HEK293 (cell line): ENCODE measurements around the gene EML3.
A peak's percentile ranks its signal among the peaks of the same experiment; 100 is the strongest.

ENCODE experiments used
- HOXA7 ChIP-seq: sonication (generic); formaldehyde crosslinking; IDR thresholded peaks from 2 replicates; pipeline ENCODE4 v1.8.1; 2022; ENCODE audit warnings: missing genetic modification reagents, borderline replicate concordance
- HOXD13 ChIP-seq: sonication (generic); formaldehyde crosslinking; IDR thresholded peaks from 2 replicates; pipeline ENCODE4 v1.8.0; 2022; ENCODE audit warnings: missing genetic modification reagents, borderline replicate concordance
- PATZ1 ChIP-seq: fragments of 450-650 bp; formaldehyde crosslinking; IDR thresholded peaks from 2 replicates; pipeline ENCODE4 v1.5.1; 2016; ENCODE audit warnings: missing biosample characterization, missing genetic modification characterization
- SCRT2 ChIP-seq: fragments of 450-650 bp; formaldehyde crosslinking; IDR thresholded peaks from 2 replicates; pipeline ENCODE4 v1.5.1; 2016; ENCODE audit warnings: missing biosample characterization, missing genetic modification characterization
- SETDB1 ChIP-seq: IDR thresholded peaks from one replicate; pipeline ENCODE4 v1.6.1; 2017; ENCODE audit warnings: mild to moderate bottlenecking, low read length, moderate library complexity, mixed read lengths; ENCODE audit not compliant: insufficient read length
- SP2 ChIP-seq: fragments of 450-650 bp; formaldehyde crosslinking; IDR thresholded peaks from 2 replicates; pipeline ENCODE4 v1.5.1; 2016; ENCODE audit warnings: missing biosample characterization, missing genetic modification characterization
- WT1 ChIP-seq: fragments of 450-650 bp; formaldehyde crosslinking; IDR thresholded peaks from 2 replicates; pipeline ENCODE4 v1.5.1; 2016; ENCODE audit warnings: missing biosample characterization, missing genetic modification characterization
- ZBTB10 ChIP-seq: fragments of 450-650 bp; formaldehyde crosslinking; IDR thresholded peaks from 2 replicates; pipeline ENCODE4 v1.5.1; 2016; ENCODE audit warnings: missing biosample characterization, missing genetic modification characterization
- ZBTB20 ChIP-seq: fragments of 450-650 bp; formaldehyde crosslinking; IDR thresholded peaks from 2 replicates; pipeline ENCODE4 v1.5.1; 2016; ENCODE audit warnings: missing biosample characterization, missing genetic modification characterization
- ZBTB21 ChIP-seq: fragments of 450-650 bp; formaldehyde crosslinking; IDR thresholded peaks from 2 replicates; pipeline ENCODE4 v1.5.1; 2017; ENCODE audit warnings: missing biosample characterization, missing genetic modification characterization
- ZBTB48 ChIP-seq: fragments of 450-650 bp; formaldehyde crosslinking; IDR thresholded peaks from 2 replicates; pipeline ENCODE4 v1.5.1; 2016; ENCODE audit warnings: missing biosample characterization, missing genetic modification characterization
- ZFHX2 ChIP-seq: fragments of 450-650 bp; formaldehyde crosslinking; conservative IDR thresholded peaks from 2 replicates; pipeline ENCODE4 v1.5.1; 2016; ENCODE audit warnings: missing biosample characterization, missing genetic modification characterization
- ZIC2 ChIP-seq: fragments of 450-650 bp; formaldehyde crosslinking; IDR thresholded peaks from 2 replicates; pipeline ENCODE4 v1.5.1; 2016; ENCODE audit warnings: missing biosample characterization, missing genetic modification characterization
- ZNF169 ChIP-seq: fragments of 450-650 bp; formaldehyde crosslinking; IDR thresholded peaks from 2 replicates; pipeline ENCODE4 v1.5.1; 2016; ENCODE audit warnings: missing biosample characterization, missing genetic modification characterization
- ZNF184 ChIP-seq: fragments of 450-650 bp; IDR thresholded peaks from 2 replicates; pipeline ENCODE4 v1.5.1; 2018; ENCODE audit warnings: missing biosample characterization, mild to moderate bottlenecking, missing genetic modification characterization
- ZNF19 ChIP-seq: fragments of 450-650 bp; formaldehyde crosslinking; IDR thresholded peaks from 2 replicates; pipeline ENCODE4; 2016; ENCODE audit warnings: missing biosample characterization, missing genetic modification characterization, low read depth
- ZNF211 ChIP-seq: fragments of 450-650 bp; formaldehyde crosslinking; IDR thresholded peaks from 2 replicates; pipeline ENCODE4 v1.5.1; 2016; ENCODE audit warnings: low read depth, missing biosample characterization, missing genetic modification characterization
- ZNF221 ChIP-seq: fragments of 450-650 bp; formaldehyde crosslinking; IDR thresholded peaks from 2 replicates; pipeline ENCODE4 v1.5.1; 2017; ENCODE audit warnings: missing biosample characterization, missing genetic modification characterization, borderline replicate concordance
- ZNF239 ChIP-seq: fragments of 450-650 bp; formaldehyde crosslinking; IDR thresholded peaks from 2 replicates; pipeline ENCODE4 v1.5.1; 2016; ENCODE audit warnings: missing biosample characterization, missing genetic modification characterization
- ZNF24 ChIP-seq: fragments of 450-650 bp; formaldehyde crosslinking; IDR thresholded peaks from 2 replicates; pipeline ENCODE4 v1.5.1; 2016; ENCODE audit warnings: missing biosample characterization, missing genetic modification characterization
- ZNF26 ChIP-seq: fragments of 450-650 bp; formaldehyde crosslinking; IDR thresholded peaks from 2 replicates; pipeline ENCODE4 v1.5.1; 2016; ENCODE audit warnings: missing biosample characterization, missing genetic modification characterization
- ZNF302 ChIP-seq: fragments of 450-650 bp; formaldehyde crosslinking; IDR thresholded peaks from 2 replicates; pipeline ENCODE4 v1.5.1; 2016; ENCODE audit warnings: missing biosample characterization, missing genetic modification characterization, low read depth
- ZNF394 ChIP-seq: fragments of 450-650 bp; formaldehyde crosslinking; IDR thresholded peaks from 2 replicates; pipeline ENCODE4 v1.5.1; 2016; ENCODE audit warnings: missing biosample characterization, missing genetic modification characterization, mild to moderate bottlenecking, moderate library complexity, borderline replicate concordance
- ZNF548 ChIP-seq: fragments of 450-650 bp; formaldehyde crosslinking; IDR thresholded peaks from 2 replicates; pipeline ENCODE4 v1.5.1; 2016; ENCODE audit warnings: missing biosample characterization, missing genetic modification characterization
- ZNF610 ChIP-seq: fragments of 450-650 bp; formaldehyde crosslinking; IDR thresholded peaks from 2 replicates; pipeline ENCODE4 v1.5.1; 2016; ENCODE audit warnings: missing biosample characterization, missing genetic modification characterization, borderline replicate concordance
- ZNF639 ChIP-seq: fragments of 450-650 bp; formaldehyde crosslinking; IDR thresholded peaks from 2 replicates; pipeline ENCODE4 v1.5.1; 2016; ENCODE audit warnings: missing biosample characterization, missing genetic modification characterization
- ZNF701 ChIP-seq: fragments of 450-650 bp; formaldehyde crosslinking; IDR thresholded peaks from 2 replicates; pipeline ENCODE4 v1.5.1; 2016; ENCODE audit warnings: missing biosample characterization, missing genetic modification characterization
- ZNF777 ChIP-seq: fragments of 450-650 bp; formaldehyde crosslinking; IDR thresholded peaks from 2 replicates; pipeline ENCODE4 v1.5.1; 2017; ENCODE audit warnings: missing biosample characterization, missing genetic modification characterization, borderline replicate concordance
- ZNF830 ChIP-seq: fragments of 450-650 bp; IDR thresholded peaks from 2 replicates; pipeline ENCODE4 v1.5.0; 2018; ENCODE audit warnings: missing biosample characterization, missing genetic modification characterization, low read depth, mild to moderate bottlenecking, moderate library complexity
- ZNF843 ChIP-seq: fragments of 450-650 bp; formaldehyde crosslinking; IDR thresholded peaks from 2 replicates; pipeline ENCODE4 v1.5.1; 2016; ENCODE audit warnings: missing biosample characterization, missing genetic modification characterization
- ZSCAN23 ChIP-seq: fragments of 450-650 bp; formaldehyde crosslinking; IDR thresholded peaks from 2 replicates; pipeline ENCODE4 v1.5.1; 2016; ENCODE audit warnings: missing biosample characterization, missing genetic modification characterization
- ZSCAN30 ChIP-seq: fragments of 450-650 bp; IDR thresholded peaks from 2 replicates; pipeline ENCODE4 v1.5.1; 2018; ENCODE audit warnings: missing biosample characterization, mild to moderate bottlenecking, missing genetic modification characterization, moderate library complexity
- ZSCAN5A ChIP-seq: fragments of 450-650 bp; formaldehyde crosslinking; IDR thresholded peaks from 2 replicates; pipeline ENCODE4 v1.5.1; 2016; ENCODE audit warnings: missing biosample characterization, missing genetic modification characterization

The EML3 gene

GRCh38 chr11:62611705-62612365 lies 740 bp downstream of the EML3 start (continued):
- TF ChIP-seq SP2 (tag by site-specific recombination) (peak; percentile 23; the same call in 1 of the 2 replicates), ZNF610 (tag by site-specific recombination) (no peak), ZNF26 (tag by site-specific recombination) (no peak), SCRT2 (no peak), ZSCAN5A (tag by site-specific recombination) (no peak), ZNF548 (tag by site-specific recombination) (no peak), ZBTB10 (tag by site-specific recombination) (peak; percentile 68; the same call in 1 of the 2 replicates), ZNF639 (tag by site-specific recombination) (no peak), ZIC2 (tag by site-specific recombination) (peak; percentile 38; the same call in 1 of the 2 replicates), ZBTB21 (tag by site-specific recombination) (no peak), ZNF211 (tag by site-specific recombination) (no peak), ZNF302 (tag by site-specific recombination) (no peak), ZSCAN30 (tag by site-specific recombination) (no peak), ZNF24 (no peak), ZNF184 (tag by site-specific recombination) (no peak), ZNF777 (tag by site-specific recombination) (no peak), ZBTB48 (0 out of 2 replicates have a peak, but pooled peaks have one; percentile 42), ZSCAN23 (tag by site-specific recombination) (no peak), ZNF830 (tag by site-specific recombination) (no peak), HOXA7 (CRISPR knock-in tag) (no peak), ZNF394 (no peak; the same call in 1 of the 2 replicates), ZNF701 (tag by site-specific recombination) (no peak), ZNF843 (tag by site-specific recombination) (no peak), ZNF239 (tag by site-specific recombination) (no peak), WT1 (no peak), ZFHX2 (peak; percentile 34), ZBTB20 (tag by site-specific recombination) (peak; percentile 64; the same call in 1 of the 2 replicates), HOXD13 (CRISPR knock-in tag) (no peak), ZNF169 (no peak), ZNF221 (tag by site-specific recombination) (no peak), ZNF19 (tag by site-specific recombination) (no peak), SETDB1 (no peak), PATZ1 (tag by site-specific recombination) (peak; percentile 76)
